Peyer's patch (tissue), 4 donors: ENCODE results near the gene PCYT1B.

Experiments used
- CTCF ChIP-seq, 6 experiments: fragments of 450-650 bp in 4 of 6; fragments of 200-600 bp in 2 of 6; sonication (generic) in 1 of 6; IDR thresholded peaks; one replicate each; pipeline ENCODE4 v1.5.1; 2017 to 2019; ENCODE audit warnings: antibody characterized with exemption in 6 of 6, mild to moderate bottlenecking in 3 of 6, moderate library complexity in 1 of 6
- POLR2A ChIP-seq, 2 donors: fragments of 450-650 bp; IDR thresholded peaks; one replicate each; pipeline ENCODE4 v1.5.1; 2017; ENCODE audit warnings: antibody characterized with exemption in 2 of 2, mild to moderate bottlenecking in 2 of 2, moderate library complexity in 2 of 2

- TF ChIP-seq POLR2A (IDR thresholded peaks at IDR 0.05): no peak
- no peak for TF ChIP-seq CTCF (IDR thresholded peaks at IDR 0.05)
Measured at GRCh38 chrX:24550166-24550565, 97.0 kb downstream of the PCYT1B start.
